Measurements from ENCODE around the gene PPP2R5E.
"Not testable (repeated sequence)": the region's sequence is repeated elsewhere in the genome, so short reads cannot be mapped to it uniquely, and the experiment has no call there.

Gene PPP2R5E
- total RNA-seq: 12.7 to 74.8 (median 28.5) reads per million in 18 experiments

DNA sequence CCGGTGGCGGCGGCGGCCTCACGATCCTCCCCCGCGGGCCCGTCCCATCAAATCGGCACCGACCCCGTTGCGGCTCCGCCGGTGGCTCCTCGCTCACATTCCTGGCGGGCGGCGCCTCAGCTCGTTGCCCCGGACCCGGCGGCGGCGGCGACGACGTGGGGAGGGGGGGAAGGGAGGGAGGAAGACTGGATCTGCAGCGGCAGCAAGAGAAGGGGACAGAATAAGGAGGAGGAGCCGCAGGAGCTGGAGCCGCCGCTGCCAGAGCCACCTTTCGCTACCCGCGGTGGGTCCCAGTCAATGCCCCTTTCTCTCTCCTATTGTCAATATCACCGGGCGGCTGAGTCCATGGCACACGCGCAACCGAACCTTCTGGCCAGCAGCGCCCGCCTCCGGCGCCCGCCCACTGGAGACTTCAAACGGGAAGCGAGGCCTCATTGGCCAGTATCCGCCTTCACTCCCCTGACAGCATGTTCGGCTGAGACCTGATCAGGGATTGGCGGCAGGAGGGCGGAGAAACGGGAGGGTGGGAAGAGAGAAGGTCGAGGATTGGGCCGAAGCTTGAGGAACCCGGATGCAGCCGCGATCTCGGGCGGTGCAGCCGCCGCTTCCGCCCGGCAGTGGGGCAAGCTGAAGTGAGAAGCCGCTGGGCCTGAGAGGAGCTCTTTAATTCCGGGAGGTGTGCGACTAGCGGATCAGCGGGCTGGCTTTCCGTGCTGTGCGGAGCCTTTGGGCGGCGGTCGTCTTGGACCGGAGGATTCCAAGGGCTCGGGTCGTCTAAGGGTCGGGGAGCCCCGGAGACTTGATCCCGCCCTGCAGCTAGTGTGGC, at the start of gene PPP2R5E:
Gene PPP2R5E (minus strand): TSS at position 378 of the 826 bp plus-strand sequence. CDS start 3,692 bp downstream, outside the sequence.
- DNase-seq: peak; percentile 99

DNA sequence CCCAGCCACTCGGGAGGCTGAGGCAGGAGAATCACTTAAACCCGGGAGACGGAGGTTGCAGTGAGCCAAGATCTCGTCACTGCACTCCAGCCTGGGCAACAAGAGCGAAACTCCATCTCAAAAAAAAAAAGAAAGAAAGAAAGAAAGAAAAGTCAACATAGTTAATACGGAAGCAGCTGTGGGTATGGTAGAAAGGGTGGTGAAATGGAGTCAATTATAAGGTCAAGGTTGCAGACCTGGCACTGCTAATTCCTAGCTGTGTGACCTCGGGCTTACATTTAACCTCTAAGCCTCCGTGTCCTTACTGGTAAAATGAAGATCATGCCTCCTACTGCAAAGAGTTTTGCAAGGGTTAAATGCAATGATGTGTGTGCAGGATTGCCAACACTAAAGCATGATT, 39.9 kb upstream of the PPP2R5E start:
- DNase-seq: not testable (repeated sequence)

DNA sequence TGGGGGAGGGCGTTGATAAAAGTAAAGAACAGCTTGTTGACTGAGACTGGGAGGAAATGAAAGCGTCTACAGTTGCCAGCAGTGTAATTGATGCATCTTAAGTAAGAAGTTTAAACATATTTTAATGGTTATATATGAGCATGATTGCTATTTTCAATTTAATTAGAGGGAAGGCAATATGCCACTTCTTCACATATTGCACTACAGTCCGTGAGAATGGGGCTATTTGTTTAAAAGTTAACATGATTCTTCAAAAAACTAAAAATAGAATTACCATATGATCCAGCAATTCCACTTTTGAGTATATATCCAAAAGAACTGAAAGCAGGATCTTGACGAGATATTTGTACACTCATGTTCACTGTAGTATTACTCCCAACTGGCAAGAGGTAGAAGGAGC, 38.3 kb upstream of the PPP2R5E start:
- DNase-seq: no peak

GRCh38 chr14:63578300-63578699, 35.1 kb upstream of the PPP2R5E start:
- DNase-seq: no peak

DNA sequence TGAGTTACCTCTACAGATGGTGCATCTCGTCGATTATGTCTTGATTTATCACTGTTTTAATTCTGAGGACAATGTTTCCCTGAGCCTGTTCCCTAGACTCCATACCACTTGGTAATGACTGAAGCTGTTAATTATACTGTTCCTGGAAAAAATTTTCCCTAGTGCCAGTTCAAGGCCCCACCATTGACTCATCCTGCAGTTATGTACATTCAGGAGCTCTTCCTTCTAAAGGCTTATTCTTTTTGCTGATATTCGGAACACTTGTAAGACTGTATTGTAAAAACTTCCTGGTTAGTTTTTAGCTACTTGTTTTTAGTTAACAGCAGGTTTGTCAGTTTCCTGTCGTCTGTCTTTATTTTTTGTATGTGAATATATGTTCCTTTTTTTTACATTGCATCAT, 30.4 kb upstream of the PPP2R5E start:
- DNase-seq: no peak

DNA sequence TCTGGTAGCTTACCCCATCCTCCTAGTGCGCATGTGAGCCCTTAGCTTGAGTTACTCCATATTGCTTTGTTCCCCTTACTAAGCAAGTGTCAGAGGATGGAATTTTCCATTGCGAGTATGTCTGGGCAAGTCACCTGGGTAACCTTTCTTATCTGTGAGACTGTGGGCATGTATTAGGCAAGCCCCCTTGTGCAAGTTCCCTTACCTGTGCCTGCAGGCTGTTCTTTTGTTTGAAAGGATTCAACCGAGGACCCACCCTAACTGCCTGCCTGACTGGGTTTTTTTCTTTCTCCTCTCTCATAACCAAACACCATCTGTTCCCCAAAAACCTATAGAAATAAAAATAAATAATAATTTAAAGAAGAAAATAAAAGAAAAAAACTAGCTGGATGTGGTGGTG, 22.3 kb upstream of the PPP2R5E start:
- DNase-seq: no peak

DNA sequence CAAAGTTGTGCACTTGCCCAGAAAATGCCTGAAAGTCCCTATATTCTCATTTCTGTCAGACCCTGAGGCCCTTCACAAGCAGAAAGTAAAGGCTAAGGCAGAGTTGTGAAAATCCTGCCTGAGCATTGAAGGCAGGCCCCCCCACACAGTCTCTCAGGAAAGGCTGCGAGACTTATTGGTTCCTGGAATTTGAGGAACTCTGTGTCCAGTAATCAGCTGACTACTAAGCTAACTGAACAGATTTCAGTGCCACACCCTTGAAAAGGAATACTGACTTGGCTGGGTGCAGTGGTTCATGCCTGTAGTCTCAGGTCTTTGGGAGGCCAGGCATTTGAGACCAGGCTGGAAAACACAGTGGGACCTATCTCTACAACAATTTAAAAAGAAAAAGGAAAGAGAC, 21.1 kb upstream of the PPP2R5E start:
- peak; percentile 66 to 78 for DNase-seq

GRCh38 chr14:63563370-63564026, 20.3 kb upstream of the PPP2R5E start:
- DNase-seq: no peak

GRCh38 chr14:63562405-63562804, 19.2 kb upstream of the PPP2R5E start:
- peak in 1 of 2 donors; percentile 64 for DNase-seq

DNA sequence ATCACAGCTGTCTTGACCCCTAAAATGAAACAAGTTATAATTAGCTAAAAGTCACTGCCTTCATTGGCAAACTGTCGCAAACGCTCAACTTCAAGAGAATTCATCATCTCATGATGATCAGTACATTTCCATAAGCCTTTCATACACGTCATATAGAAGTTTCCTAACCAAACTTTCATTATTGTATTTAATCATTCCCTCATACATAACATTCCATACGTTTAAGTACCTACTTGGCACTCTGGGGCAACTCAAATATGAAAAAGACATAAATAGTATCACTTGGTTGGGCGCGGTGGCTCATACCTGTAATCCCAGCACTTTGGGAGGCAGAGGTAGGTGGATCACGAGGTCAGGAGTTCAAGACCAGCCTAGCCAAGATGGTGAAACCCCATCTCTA, 12.4 kb upstream of the PPP2R5E start:
- DNase-seq: no peak

DNA sequence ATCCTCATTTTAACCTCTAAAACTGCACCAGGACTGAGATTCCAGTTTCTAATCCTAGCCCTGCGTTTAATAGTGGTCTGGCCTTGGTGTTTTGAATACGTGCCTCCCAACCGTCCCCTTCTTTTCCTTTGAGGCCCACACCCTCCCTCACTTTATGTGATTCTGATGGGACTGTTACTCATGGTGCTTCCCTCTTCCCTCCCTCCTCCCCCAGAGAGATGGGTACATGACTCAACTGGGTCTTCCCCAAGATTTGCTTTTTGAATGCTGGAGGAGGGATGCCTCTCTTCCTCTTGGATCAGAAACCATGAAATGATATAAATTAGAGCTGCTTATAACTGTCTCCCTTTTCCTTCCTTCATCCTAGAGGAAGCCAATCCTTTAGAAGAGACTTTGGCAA, 8.2 kb upstream of the PPP2R5E start:
- DNase-seq: peak in 1 of 2 donors; percentile 7

DNA sequence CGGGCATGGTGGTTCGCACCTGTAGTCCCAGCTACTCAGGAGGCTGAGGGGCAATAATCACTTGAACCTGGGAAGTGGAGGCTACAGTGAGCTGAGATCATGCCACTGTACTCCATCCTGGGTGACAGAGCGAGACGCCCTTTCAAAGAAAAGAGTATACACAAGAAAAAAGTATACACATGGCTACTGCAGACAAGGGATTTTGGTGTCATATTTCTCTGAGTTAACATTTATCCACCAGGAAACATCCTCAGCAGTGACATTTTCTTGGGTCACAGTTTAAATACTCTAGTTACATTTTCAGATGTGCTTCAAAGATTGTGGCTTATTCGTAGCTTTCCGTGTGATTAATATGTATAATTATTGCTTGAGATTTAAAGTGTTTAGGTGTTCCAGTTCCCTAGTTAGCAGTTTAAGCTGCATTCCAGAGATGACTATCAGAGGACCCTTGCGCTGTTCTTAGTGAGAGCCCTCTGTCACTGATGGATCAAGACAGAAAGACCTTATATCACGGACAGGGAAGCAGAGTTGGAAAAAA, 4.7 kb upstream of the PPP2R5E start:
- no peak for DNase-seq

DNA sequence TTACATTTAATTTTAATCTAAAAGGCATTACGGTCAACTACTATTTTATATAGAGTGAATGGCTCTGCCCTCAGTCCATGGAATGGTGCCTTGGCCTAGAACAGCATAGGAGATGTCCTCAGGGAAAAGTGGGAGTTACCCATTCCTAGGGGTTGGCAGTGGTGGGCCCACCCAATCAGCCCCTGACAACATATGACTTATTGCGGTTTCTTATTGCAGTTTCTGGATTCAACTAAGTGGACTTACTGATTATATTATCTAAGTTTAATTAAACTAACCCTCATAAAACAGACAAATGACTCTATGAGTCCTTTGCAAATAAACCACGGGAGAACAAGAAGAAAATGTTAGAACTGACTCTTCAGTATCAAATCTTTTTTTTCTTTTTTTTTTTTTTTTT, 2.3 kb upstream of the PPP2R5E start:
- DNase-seq: no peak

- no peak for DNase-seq
Observed at GRCh38 chr14:63544591-63545299, 1.6 kb upstream of the PPP2R5E start.

DNA sequence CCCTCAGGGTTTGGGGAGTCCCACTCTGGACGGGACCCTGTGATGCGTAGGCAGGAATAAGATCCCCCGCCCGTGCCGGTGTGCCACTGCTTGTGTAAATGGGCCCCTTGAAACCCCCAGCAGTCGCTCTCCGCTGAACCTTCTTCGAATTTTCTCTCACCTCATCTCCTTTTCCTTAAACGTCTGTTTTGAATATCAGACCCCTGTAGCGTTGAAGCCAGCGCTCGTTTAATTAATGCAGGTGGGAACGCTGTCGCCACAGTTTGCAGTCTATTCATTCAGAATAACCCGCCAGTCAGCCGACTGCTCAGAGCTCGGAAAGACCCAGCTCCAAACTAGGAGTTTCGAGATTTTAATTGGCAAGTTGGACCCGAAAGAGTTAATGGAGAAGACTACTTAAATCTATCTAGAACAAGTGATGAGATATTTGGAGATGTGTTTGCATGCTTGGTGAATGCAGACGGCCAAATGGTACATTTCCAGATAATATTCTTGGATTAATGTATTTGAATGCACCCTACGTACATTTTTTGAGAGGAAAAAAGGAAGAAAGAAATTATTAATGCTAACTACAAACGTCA, 739 bp upstream of the PPP2R5E start:
- no peak for DNase-seq

DNA sequence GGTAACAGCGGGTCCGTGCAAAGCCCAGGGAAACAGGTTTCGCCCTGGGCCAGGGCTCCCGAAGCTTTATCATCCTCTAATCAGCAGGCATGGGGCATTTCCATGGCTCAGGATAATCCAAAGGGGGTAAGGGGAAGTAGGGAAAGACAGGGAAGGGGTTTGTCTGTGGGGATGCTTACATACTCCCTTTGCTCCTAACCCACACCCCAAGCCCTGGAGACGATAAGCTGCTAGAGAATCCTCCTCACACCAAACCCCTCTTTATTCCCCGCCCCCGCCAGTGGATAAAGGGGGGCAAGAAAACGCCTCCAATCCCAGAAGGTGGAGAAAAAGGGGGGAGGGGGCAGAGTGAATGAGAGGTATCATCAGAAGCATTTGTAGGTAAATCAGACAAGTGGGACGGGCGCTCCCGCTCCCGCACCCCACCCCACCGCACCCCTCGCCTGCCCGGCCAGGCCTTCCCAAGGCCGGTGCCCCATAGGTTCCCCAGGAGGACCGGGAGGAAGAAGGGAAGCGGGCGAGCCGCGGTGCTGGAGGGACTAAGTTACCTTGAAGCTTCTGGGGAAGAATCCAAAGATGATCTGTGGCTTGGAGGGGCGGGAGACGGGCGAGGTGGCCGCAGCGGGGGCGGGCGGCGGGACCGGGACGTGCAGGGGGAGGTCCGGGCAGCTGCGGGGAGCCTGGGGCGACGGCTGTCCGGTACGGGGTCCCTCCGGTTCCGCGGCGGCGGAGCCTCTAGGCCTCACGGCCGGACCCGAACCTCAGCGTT, 762 bp downstream of the PPP2R5E start:
- DNase-seq: peak in 1 of 2 donors; percentile 20

DNA sequence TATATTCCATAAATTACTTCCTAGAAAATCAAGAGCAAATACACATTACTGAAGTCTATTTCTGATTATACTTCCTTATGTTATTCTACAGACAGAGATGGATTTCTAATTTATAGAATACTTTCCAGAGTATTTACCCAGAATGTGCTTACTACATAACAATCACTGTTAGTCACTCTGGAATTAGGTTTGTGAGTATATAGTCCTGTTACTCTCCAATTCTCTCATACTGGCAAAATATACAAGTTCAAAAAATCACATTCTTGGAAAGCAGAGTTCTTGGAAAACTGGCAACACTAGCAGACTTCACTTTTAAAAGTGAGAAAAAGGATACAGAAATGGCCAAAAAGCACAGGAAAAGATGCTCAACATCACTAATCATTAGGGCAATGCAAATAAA, 7.3 kb downstream of the PPP2R5E start:
- no peak for DNase-seq

- no peak for DNase-seq
Observed at GRCh38 chr14:63533474-63533873, 9.7 kb downstream of the PPP2R5E start.

DNA sequence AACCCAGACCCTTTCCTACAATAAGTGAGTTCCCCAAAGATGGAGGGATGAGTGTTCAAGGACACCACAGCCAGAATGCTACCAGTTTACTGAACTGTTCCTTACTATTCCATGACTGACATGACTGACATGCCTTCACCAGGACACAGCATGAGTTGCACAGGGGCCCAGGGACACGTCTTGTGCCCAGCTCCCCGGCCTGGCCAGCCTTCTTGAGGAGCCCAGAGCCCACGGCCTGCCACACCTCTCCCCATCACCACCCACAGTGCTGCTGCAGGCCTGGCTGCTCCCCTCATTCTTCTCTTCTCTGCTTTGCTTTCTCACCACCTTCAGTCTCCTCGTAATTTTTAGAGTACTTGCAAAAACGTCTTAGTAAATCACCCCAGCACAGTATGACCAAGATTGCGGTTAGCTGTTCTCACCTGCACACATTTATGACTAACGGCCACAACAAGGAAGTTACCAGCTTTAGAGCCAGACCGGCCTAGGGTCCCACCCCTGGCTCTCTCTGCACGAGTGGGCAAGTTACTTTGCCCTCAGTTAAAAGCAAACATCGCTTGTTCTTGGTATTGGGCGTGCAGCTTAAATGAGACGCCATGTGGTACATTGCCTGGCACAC, 18.5 kb downstream of the PPP2R5E start:
- no peak for DNase-seq

- no peak for DNase-seq
Observed at GRCh38 chr14:63523735-63524426, 19.3 kb downstream of the PPP2R5E start.

GRCh38 chr14:63522511-63522910, 20.7 kb downstream of the PPP2R5E start:
- DNase-seq: not testable (repeated sequence)
